CD4-positive, alpha-beta T cell (primary cell): ENCODE measurements around the gene TFAP2D. TPM values are rescaled to one million over a fixed set of nuclear protein-coding genes. Genes with fewer than 3 reads are reported as not detected.

Source experiments
- ATAC-seq: fragments of 200-7000 bp; cut with Tn5 transposase; one replicate; pipeline ENCODE4 v1.10.0; 2022; ENCODE audit warnings: mild to moderate bottlenecking; ENCODE audit not compliant: poor library complexity
- CTCF ChIA-PET: fragments of 350-600 bp; sonication (Branson Sonifier 250); formaldehyde crosslinking; loops from one replicate; lab custom pipeline; 2021; ENCODE audit warnings: antibody characterized with exemption, inconsistent platforms; lab: Charles Lee
- POLR2A ChIA-PET: fragments of 350-600 bp; sonication (Branson Sonifier 250); formaldehyde crosslinking; loops from one replicate; lab custom pipeline; 2021; ENCODE audit warnings: antibody characterized with exemption, inconsistent platforms; lab: Charles Lee
- DNase-seq, 14 experiments: peaks; one replicate each; pipeline ENCODE4 v3.0.0-alpha.2; 2013 to 2020; ENCODE audit warnings: mixed read lengths in 2 of 14
- H3K27ac ChIP-seq, 2 donors: one replicate each; pipeline versions ENCODE4 v1.5.1 to v1.7.0; 2013; ENCODE audit warnings: low read length in 2 of 2, low read depth in 1 of 2, mild to moderate bottlenecking in 1 of 2
- H3K27me3 ChIP-seq, 2 experiments: 1 replicate in 1 of 2; 2 replicates in 1 of 2; pipeline versions ENCODE4 v1.6.1 to v1.7.0; 2013; ENCODE audit warnings: low read length in 2 of 2, control low read depth in 1 of 2, mild to moderate bottlenecking in 1 of 2, moderate library complexity in 1 of 2; ENCODE audit not compliant: insufficient read depth in 2 of 2, control insufficient read depth in 1 of 2
- H3K36me3 ChIP-seq: one replicate; pipeline ENCODE4 v1.6.1; 2013; ENCODE audit warnings: low read length, control low read depth; ENCODE audit not compliant: insufficient read depth
- H3K4me1 ChIP-seq: one replicate; pipeline ENCODE4 v1.6.1; 2013; ENCODE audit warnings: low read length, control low read depth; ENCODE audit not compliant: insufficient read depth
- H3K4me3 ChIP-seq: one replicate; pipeline ENCODE4 v1.5.1; 2013; ENCODE audit warnings: mild to moderate bottlenecking, low read length, moderate library complexity
- H3K9me3 ChIP-seq, 2 experiments: 1 replicate in 1 of 2; 2 replicates in 1 of 2; pipeline versions ENCODE4 v1.6.1 to v1.7.0; 2013; ENCODE audit warnings: low read length in 2 of 2, mild to moderate bottlenecking in 2 of 2, control low read depth in 1 of 2, moderate library complexity in 1 of 2; ENCODE audit not compliant: control insufficient read depth in 1 of 2, insufficient read depth in 1 of 2
- H3K27ac Mint-ChIP-seq: one replicate; pipeline ENCODE4 v1.8.0; 2020; ENCODE audit warnings: mixed read lengths
- H3K27me3 Mint-ChIP-seq: one replicate; pipeline ENCODE4 v1.8.0; 2021; ENCODE audit warnings: mixed read lengths
- H3K36me3 Mint-ChIP-seq: one replicate; pipeline ENCODE4 v1.8.0; 2021; ENCODE audit warnings: low read depth, mixed read lengths
- H3K4me1 Mint-ChIP-seq: one replicate; pipeline ENCODE4 v1.8.0; 2021; ENCODE audit warnings: low read depth, mixed read lengths
- H3K4me3 Mint-ChIP-seq: one replicate; pipeline ENCODE4 v1.8.0; 2020; ENCODE audit warnings: mild to moderate bottlenecking, mixed read lengths
- H3K9me3 Mint-ChIP-seq: one replicate; pipeline ENCODE4 v1.8.0; 2020; ENCODE audit warnings: mixed read lengths
- CTCF ChIP-seq: fragments of 200-600 bp; IDR thresholded peaks from one replicate; pipeline ENCODE4 v1.8.0; 2022; ENCODE audit warnings: antibody characterized with exemption, mild to moderate bottlenecking
- intact Hi-C, 2 experiments: fragments of 100-400 bp; cut with DNase I in 1 of 2; cut with micrococcal nuclease in 1 of 2; formaldehyde crosslinking; loops; one replicate each; pipeline versions ENCODE4 v1.15.1 to v1.9.0; 2023 to 2025; cut with DNase I, micrococcal nuclease
- total RNA-seq, 174 experiments: library from RNA in 2 of 174; stranded (reverse) in 2 of 174; gene quantifications; one replicate each; pipeline ENCODE4 v1.2.3 and lab custom pipeline; 2021 to 2026

The TFAP2D gene
- total RNA-seq, 2 experiments from 2014 or later, result not detected

GRCh38 chr6:50709366-50709734 is 4.0 kb upstream of the TFAP2D start:
- H3K36me3 ChIP-seq, result no peaks in the 10 kb centered on the region
- no peak overlapping the region for H3K27ac ChIP-seq
- Mint-ChIP-seq H3K36me3 (no peaks in the 10 kb centered on the region), H3K27ac (no peak overlapping the region), H3K4me3 (no peak overlapping the region), H3K4me1 (no peaks in the 10 kb centered on the region), H3K27me3 (peaks cover 88% of the 10 kb centered on the region), H3K9me3 (peaks cover 6% of the 10 kb centered on the region)
- no peak for TF ChIP-seq CTCF
- CTCF ChIA-PET, result no interaction called here
- peaks cover 47 to 77% of the 10 kb centered on the region in 2 experiments for H3K27me3 ChIP-seq
- POLR2A ChIA-PET, result no interaction called here
- intact Hi-C loops, result no loop called here
- DNase-seq (no peak), ATAC-seq (no peak)
- H3K9me3 ChIP-seq, result peaks cover 12 to 21% of the 10 kb centered on the region in 2 experiments
- no peaks in the 10 kb centered on the region for H3K4me1 ChIP-seq
- H3K4me3 ChIP-seq, result no peak overlapping the region

DNA sequence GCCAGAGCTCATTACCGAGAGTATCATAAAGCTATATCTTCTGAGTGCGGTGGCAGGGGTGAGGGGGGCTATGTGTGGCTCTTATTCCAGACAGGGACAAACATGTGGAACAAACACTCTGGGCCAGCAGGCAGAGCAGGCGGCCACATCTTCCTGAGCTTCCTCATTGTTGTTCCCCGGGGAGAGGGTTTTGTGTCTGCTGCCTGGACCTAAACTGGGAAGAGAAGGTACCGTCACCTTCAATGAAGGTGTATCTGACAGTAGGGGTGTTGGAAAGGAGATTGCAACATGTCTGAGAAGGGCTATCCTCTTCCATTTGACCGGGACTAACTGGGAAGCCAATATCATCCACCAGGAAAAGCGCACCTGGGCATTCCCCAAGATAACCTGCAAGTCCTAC is 1.6 kb upstream of the TFAP2D start:
- Mint-ChIP-seq H3K4me3 (no peak overlapping the region), H3K27ac (no peak overlapping the region), H3K4me1 (no peaks in the 10 kb centered on the region), H3K27me3 (peaks cover 87% of the 10 kb centered on the region), H3K36me3 (no peaks in the 10 kb centered on the region), H3K9me3 (peaks cover 6% of the 10 kb centered on the region)
- no peak overlapping the region for H3K27ac ChIP-seq
- peaks cover 52 to 79% of the 10 kb centered on the region in 2 experiments for H3K27me3 ChIP-seq
- H3K36me3 ChIP-seq, result no peaks in the 10 kb centered on the region
- ATAC-seq (no peak), DNase-seq (no peak)
- CTCF ChIA-PET, result no interaction called here
- no peak overlapping the region for H3K4me3 ChIP-seq
- POLR2A ChIA-PET, result no interaction called here
- H3K9me3 ChIP-seq, result peaks cover 5 to 31% of the 10 kb centered on the region in 2 experiments
- intact Hi-C loops, result no loop called here
- no peak for TF ChIP-seq CTCF
- no peaks in the 10 kb centered on the region for H3K4me1 ChIP-seq

- Histone ChIP-seq H3K4me1 (no peaks in the 10 kb centered on the region), H3K4me3 (no peak overlapping the region), H3K36me3 (no peaks in the 10 kb centered on the region), H3K27me3 (peaks cover 48 to 76% of the 10 kb centered on the region in 2 experiments), H3K9me3 (peaks cover 5 to 26% of the 10 kb centered on the region in 2 experiments), H3K27ac (no peak overlapping the region)
- no peak for TF ChIP-seq CTCF
- intact Hi-C loops, result no loop called here
- Mint-ChIP-seq H3K36me3 (no peaks in the 10 kb centered on the region), H3K27ac (no peak overlapping the region), H3K27me3 (peaks cover 87% of the 10 kb centered on the region), H3K4me1 (no peaks in the 10 kb centered on the region), H3K9me3 (peaks cover 5% of the 10 kb centered on the region), H3K4me3 (no peak overlapping the region)
- CTCF ChIA-PET, result no interaction called here
- ATAC-seq (no peak), DNase-seq (no peak)
- POLR2A ChIA-PET, result no interaction called here
Measured at GRCh38 chr6:50712291-50712690, 1.0 kb upstream of the TFAP2D start.
